Mammary epithelial cell (primary cell): ENCODE data around the gene KLF2.

Experiments
- EZH2 ChIP-seq: IDR thresholded peaks from 2 replicates; pipeline ENCODE4 v1.6.1; 2012; ENCODE audit warnings: low read length, inconsistent platforms, borderline replicate concordance
- TF ChIP-seq, protein P1 (sequence below), 2 donors: IDR thresholded peaks in 1 of 2; conservative IDR thresholded peaks in 1 of 2; 2 replicates each; pipeline ENCODE4 v1.5.1; 2011 to 2012; ENCODE audit warnings: inconsistent platforms in 2 of 2, low read length in 2 of 2, mild to moderate bottlenecking in 2 of 2, control low read depth in 1 of 2, low read depth in 1 of 2; ENCODE audit not compliant: insufficient read depth in 1 of 2; ENCODE audit errors: extremely low read depth in 1 of 2

- TF ChIP-seq, protein P1, sequence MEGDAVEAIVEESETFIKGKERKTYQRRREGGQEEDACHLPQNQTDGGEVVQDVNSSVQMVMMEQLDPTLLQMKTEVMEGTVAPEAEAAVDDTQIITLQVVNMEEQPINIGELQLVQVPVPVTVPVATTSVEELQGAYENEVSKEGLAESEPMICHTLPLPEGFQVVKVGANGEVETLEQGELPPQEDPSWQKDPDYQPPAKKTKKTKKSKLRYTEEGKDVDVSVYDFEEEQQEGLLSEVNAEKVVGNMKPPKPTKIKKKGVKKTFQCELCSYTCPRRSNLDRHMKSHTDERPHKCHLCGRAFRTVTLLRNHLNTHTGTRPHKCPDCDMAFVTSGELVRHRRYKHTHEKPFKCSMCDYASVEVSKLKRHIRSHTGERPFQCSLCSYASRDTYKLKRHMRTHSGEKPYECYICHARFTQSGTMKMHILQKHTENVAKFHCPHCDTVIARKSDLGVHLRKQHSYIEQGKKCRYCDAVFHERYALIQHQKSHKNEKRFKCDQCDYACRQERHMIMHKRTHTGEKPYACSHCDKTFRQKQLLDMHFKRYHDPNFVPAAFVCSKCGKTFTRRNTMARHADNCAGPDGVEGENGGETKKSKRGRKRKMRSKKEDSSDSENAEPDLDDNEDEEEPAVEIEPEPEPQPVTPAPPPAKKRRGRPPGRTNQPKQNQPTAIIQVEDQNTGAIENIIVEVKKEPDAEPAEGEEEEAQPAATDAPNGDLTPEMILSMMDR (conservative IDR thresholded peaks at IDR 0.05 in 1 of 2, IDR thresholded peaks at IDR 0.05 in 1 of 2; ENCODE audit: extremely low read depth in 1 of 2, insufficient read depth in 1 of 2, low read depth in 1 of 2, low read length in 2 of 2), result no peak
- no peak for TF ChIP-seq EZH2
These were observed 51.6 kb downstream of the KLF2 start for GRCh38 chr19:16376241-16376640.
